K562 (cell line): ENCODE measurements around the gene HADHA. TPM values are rescaled to one million over a fixed set of nuclear protein-coding genes. Genes with fewer than 3 reads are reported as not detected.

Experiments used
- CC2D1A ChIP-seq: fragments of 450-650 bp; IDR thresholded peaks from 2 replicates; pipeline ENCODE4 v1.6.1; 2017; ENCODE audit warnings: mild to moderate bottlenecking
- E2F6 ChIP-seq, 2 experiments: IDR thresholded peaks; 2 replicates each; pipeline ENCODE4 v1.6.1; 2011; ENCODE audit warnings: borderline replicate concordance in 1 of 2, control low read depth in 1 of 2, low read depth in 1 of 2, low read length in 1 of 2, mild to moderate bottlenecking in 1 of 2, mixed read lengths in 1 of 2, moderate library complexity in 1 of 2; ENCODE audit not compliant: insufficient read depth in 1 of 2, insufficient read length in 1 of 2, poor library complexity in 1 of 2, severe bottlenecking in 1 of 2; ENCODE audit errors: extremely low read depth in 1 of 2
- HMGXB4 ChIP-seq: sonication (generic); formaldehyde crosslinking; IDR thresholded peaks from 2 replicates; pipeline ENCODE4 v1.8.1; 2023; ENCODE audit warnings: mild to moderate bottlenecking, missing genetic modification reagents
- L3MBTL2 ChIP-seq: fragments of 450-650 bp; IDR thresholded peaks from 2 replicates; pipeline ENCODE4 v1.6.1; 2016; ENCODE audit warnings: mild to moderate bottlenecking, moderate library complexity
- LEF1 ChIP-seq: fragments of 450-650 bp; IDR thresholded peaks from 2 replicates; pipeline ENCODE4 v1.6.1; 2016; ENCODE audit warnings: mild to moderate bottlenecking
- MCM2 ChIP-seq: fragments of 450-650 bp; IDR thresholded peaks from 2 replicates; pipeline ENCODE4 v1.6.1; 2017; ENCODE audit warnings: low read depth, mild to moderate bottlenecking
- NFRKB ChIP-seq: fragments of 450-650 bp; IDR thresholded peaks from 2 replicates; pipeline ENCODE4 v1.6.1; 2016; ENCODE audit warnings: low read depth
- PCBP1 ChIP-seq: fragments of 200-400 bp; formaldehyde crosslinking; IDR thresholded peaks from 2 replicates; pipeline ENCODE4 v1.6.1; 2018; ENCODE audit warnings: mild to moderate bottlenecking, low read depth, low read length; ENCODE audit not compliant: poor library complexity, severe bottlenecking
- POLR2G ChIP-seq: fragments of 200-400 bp; formaldehyde crosslinking; IDR thresholded peaks from 2 replicates; pipeline ENCODE4 v1.6.1; 2017; ENCODE audit warnings: low read depth, mild to moderate bottlenecking, antibody characterized with exemption, low read length, moderate library complexity
- STAG1 ChIP-seq: sonication (generic); formaldehyde crosslinking; IDR thresholded peaks from 2 replicates; pipeline ENCODE4 v1.5.0; 2020; ENCODE audit warnings: missing genetic modification reagents, borderline replicate concordance
- ZBED1 ChIP-seq: IDR thresholded peaks from 2 replicates; pipeline ENCODE4 v1.6.1; 2014
- ZBTB1 ChIP-seq: sonication (generic); formaldehyde crosslinking; IDR thresholded peaks from 2 replicates; pipeline ENCODE4 v1.8.1; 2023; ENCODE audit warnings: missing genetic modification reagents, low read depth, mild to moderate bottlenecking, borderline replicate concordance
- ZBTB40 ChIP-seq, 2 experiments: fragments of 450-650 bp in 1 of 2; sonication (generic) in 1 of 2; formaldehyde crosslinking in 1 of 2; IDR thresholded peaks; 2 replicates each; pipeline versions ENCODE4 v1.7.1 to v1.9.0; 2016 to 2022; ENCODE audit warnings: inconsistent platforms in 1 of 2, mild to moderate bottlenecking in 1 of 2, missing genetic modification reagents in 1 of 2
- ZNF143 ChIP-seq: sonication (generic); formaldehyde crosslinking; IDR thresholded peaks from 2 replicates; pipeline ENCODE4 v1.9.0; 2022; ENCODE audit warnings: mild to moderate bottlenecking, missing genetic modification reagents
- ZNF696 ChIP-seq: fragments of 250-450 bp; sonication (Bioruptor Pico); conservative IDR thresholded peaks from 2 replicates; pipeline ENCODE4 v1.4.0; 2020; ENCODE audit warnings: mild to moderate bottlenecking, moderate library complexity
- polyA plus RNA-seq, 8 experiments: library from polyadenylated mRNA; depleted of rRNA in 4 of 8; stranded (reverse) in 5 of 8; unstranded in 3 of 8; fragments of >200 nt; fragmentation: Nextera tagmentation in 2 of 8; fragmentation: Illumina TruSeq in 1 of 8; extraction: Ambion mirVana in 2 of 8; extraction: Trizol in 1 of 8; gene quantifications; 2 replicates each; pipeline versions ENCODE4 v1.2.1 to v1.2.3, GENCODE V29; 2011 to 2014; ENCODE audit warnings: inconsistent platforms in 1 of 8, missing spikeins in 1 of 8
- total RNA-seq, 7 experiments: library from RNA; depleted of rRNA in 6 of 7; stranded (reverse); fragments of >200 nt in 6 of 7; fragmentation: Illumina TruSeq in 2 of 7; extraction: Trizol in 2 of 7; gene quantifications; 2 replicates each; pipeline versions ENCODE4 v1.2.1 to v1.2.3, GENCODE V29; 2011 to 2021; ENCODE audit warnings: low replicate concordance in 1 of 7

Gene HADHA
- total and polyA plus RNA-seq, 9 of the 15 experiments (the other 6 are each of a cell fraction or from before 2014, with no cell fraction given), result 145 to 326 (median 202) TPM

- TF ChIP-seq E2F6 (IDR thresholded peaks at IDR 0.05; ENCODE audit: borderline replicate concordance in 1 of 2, extremely low read depth in 1 of 2, insufficient read depth in 1 of 2, insufficient read length in 1 of 2, low read depth in 1 of 2, low read length in 1 of 2, poor library complexity in 1 of 2, severe bottlenecking in 1 of 2), result peak; percentile 67 to 78
- TF ChIP-seq PCBP1, result no peak
- TF ChIP-seq ZBED1, result no peak
- TF ChIP-seq CC2D1A, result no peak
- TF ChIP-seq MCM2, result no peak
- TF ChIP-seq NFRKB, result no peak
- no peak for TF ChIP-seq ZBTB40 (IDR thresholded peaks at IDR 0.05)
- TF ChIP-seq ZBTB40 (CRISPR knock-in tag; IDR thresholded peaks at IDR 0.05), result no peak
- TF ChIP-seq ZNF143 (CRISPR knock-in tag), result no peak
- TF ChIP-seq L3MBTL2, result peak; percentile 39; the same call in 1 of the 2 replicates
- no peak for TF ChIP-seq LEF1
- TF ChIP-seq ZBTB1 (CRISPR knock-in tag), result no peak
- TF ChIP-seq ZNF696 (CRISPR knock-in tag), result no peak
- TF ChIP-seq POLR2G, result peak; percentile 65
- TF ChIP-seq STAG1 (CRISPR knock-in tag), result no peak
- no peak for TF ChIP-seq HMGXB4 (CRISPR knock-in tag)
Measured at GRCh38 chr2:26172871-26173775, 71.3 kb downstream of the HADHA start, which contains the start of gene GAREM2 (continued).
